Spleen (tissue), 7 donors: ENCODE data around the gene EML2.

ENCODE experiments used
- POLR2A ChIP-seq, 3 donors: fragments of 450-650 bp; IDR thresholded peaks; one replicate each; pipeline ENCODE4 v1.5.1; 2017; ENCODE audit warnings: antibody characterized with exemption in 3 of 3, mild to moderate bottlenecking in 1 of 3
- TF ChIP-seq, protein P1 (sequence below), 11 experiments: fragments of 200-600 bp in 7 of 11; fragments of 450-650 bp in 4 of 11; sonication (generic) in 4 of 11; IDR thresholded peaks in 8 of 11; conservative IDR thresholded peaks in 3 of 11; 1 replicate in 7 of 11; 2 replicates in 4 of 11; pipeline versions ENCODE4 v1.4.0 to v1.8.0; 2016 to 2021; ENCODE audit warnings: antibody characterized with exemption in 11 of 11, inconsistent platforms in 4 of 11, mild to moderate bottlenecking in 1 of 11
- donor health status: DM: no; HTN: no; CAD: no; lungs with moderate emphysema.
- donor health status: DM: no; HTN: no; CAD: no.
- donor health status: DM: no; HTN: no; CAD: no.

DNA sequence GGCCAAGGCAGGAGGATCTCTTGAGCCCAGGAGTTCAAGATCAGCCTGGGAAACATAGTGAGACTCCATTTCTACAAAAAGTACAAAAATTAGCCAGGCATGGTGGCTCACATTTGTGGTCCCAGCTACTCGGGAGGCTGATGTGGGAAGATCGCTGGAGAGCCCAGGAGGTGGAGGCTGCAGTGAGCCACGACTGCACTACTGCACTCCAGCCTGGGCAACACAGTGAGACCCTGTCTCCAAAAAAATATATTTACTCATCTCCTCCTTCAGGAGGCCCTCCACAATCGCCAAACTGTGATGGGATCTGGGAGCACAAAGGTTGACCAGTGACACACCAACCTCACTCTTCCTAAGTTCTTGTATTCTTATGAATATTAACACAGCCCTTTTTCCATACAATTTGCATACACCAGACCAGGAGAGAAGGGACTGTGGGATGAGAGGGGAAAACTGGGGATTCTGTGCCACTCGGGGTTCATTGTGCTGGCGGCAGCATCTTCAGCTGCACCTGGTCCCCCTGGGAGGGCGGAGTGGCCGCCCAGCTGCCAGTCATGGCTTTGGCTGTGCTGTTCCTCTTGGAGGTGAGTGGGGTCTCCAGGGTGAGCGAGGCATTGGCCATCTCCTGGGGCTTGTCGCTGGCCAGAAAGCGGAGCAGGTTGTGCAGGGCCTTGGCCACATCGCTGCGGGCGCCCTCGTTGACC lies 48.7 kb downstream of the EML2 start:
- TF ChIP-seq POLR2A (IDR thresholded peaks at IDR 0.05), result no peak
- TF ChIP-seq, protein P1, sequence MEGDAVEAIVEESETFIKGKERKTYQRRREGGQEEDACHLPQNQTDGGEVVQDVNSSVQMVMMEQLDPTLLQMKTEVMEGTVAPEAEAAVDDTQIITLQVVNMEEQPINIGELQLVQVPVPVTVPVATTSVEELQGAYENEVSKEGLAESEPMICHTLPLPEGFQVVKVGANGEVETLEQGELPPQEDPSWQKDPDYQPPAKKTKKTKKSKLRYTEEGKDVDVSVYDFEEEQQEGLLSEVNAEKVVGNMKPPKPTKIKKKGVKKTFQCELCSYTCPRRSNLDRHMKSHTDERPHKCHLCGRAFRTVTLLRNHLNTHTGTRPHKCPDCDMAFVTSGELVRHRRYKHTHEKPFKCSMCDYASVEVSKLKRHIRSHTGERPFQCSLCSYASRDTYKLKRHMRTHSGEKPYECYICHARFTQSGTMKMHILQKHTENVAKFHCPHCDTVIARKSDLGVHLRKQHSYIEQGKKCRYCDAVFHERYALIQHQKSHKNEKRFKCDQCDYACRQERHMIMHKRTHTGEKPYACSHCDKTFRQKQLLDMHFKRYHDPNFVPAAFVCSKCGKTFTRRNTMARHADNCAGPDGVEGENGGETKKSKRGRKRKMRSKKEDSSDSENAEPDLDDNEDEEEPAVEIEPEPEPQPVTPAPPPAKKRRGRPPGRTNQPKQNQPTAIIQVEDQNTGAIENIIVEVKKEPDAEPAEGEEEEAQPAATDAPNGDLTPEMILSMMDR (IDR thresholded peaks at IDR 0.05 in 8 of 11, conservative IDR thresholded peaks at IDR 0.05 in 3 of 11), result no peak
